SW 1271 (cell line): Measurements from ENCODE around the gene TMEM45A.
A peak's percentile ranks its signal among the peaks of the same experiment; 100 is the strongest.
"Not testable (repeated sequence)": the region's sequence is repeated elsewhere in the genome, so short reads cannot be mapped to it uniquely, and the experiment has no call there.

Experiments
- DNase-seq, 2 experiments: peaks; one replicate each; lab custom pipeline; 2025; lab: John Stamatoyannopoulos, UW

Gene TMEM45A

GRCh38 chr3:100492059-100493006, at the start of gene TMEM45A:
Gene TMEM45A, plus strand, starts transcription at chr3:100492619. Its CDS starts 62,593 bp downstream, at chr3:100555212.
- peak; percentile 78 to 94 for DNase-seq

- DNase-seq, result no peak
These were observed 48.7 kb upstream of the TMEM45A start for GRCh38 chr3:100443690-100444089.

GRCh38 chr3:100447067-100447466, 45.4 kb upstream of the TMEM45A start:
- DNase-seq, result not testable (repeated sequence)

GRCh38 chr3:100448079-100448478, 44.3 kb upstream of the TMEM45A start:
- no peak for DNase-seq

GRCh38 chr3:100449214-100449613, 43.2 kb upstream of the TMEM45A start:
- DNase-seq, result no peak

GRCh38 chr3:100454677-100455076, 37.7 kb upstream of the TMEM45A start:
- DNase-seq, result no peak

- DNase-seq, result no peak
These were observed 36.4 kb upstream of the TMEM45A start for GRCh38 chr3:100455841-100456550.

GRCh38 chr3:100456745-100457144, 35.7 kb upstream of the TMEM45A start:
- DNase-seq, result no peak

GRCh38 chr3:100457811-100458210, 34.6 kb upstream of the TMEM45A start:
- DNase-seq, result no peak

- no peak for DNase-seq
These were observed 33.6 kb upstream of the TMEM45A start for GRCh38 chr3:100458814-100459213.

- DNase-seq, result peak; percentile 18 to 71
These were observed 29.4 kb upstream of the TMEM45A start for GRCh38 chr3:100463002-100463401.

GRCh38 chr3:100463646-100464155, 28.7 kb upstream of the TMEM45A start:
- DNase-seq, result no peak

- no peak for DNase-seq
These were observed 26.3 kb upstream of the TMEM45A start for GRCh38 chr3:100465892-100466777.

GRCh38 chr3:100467133-100467532, 25.3 kb upstream of the TMEM45A start:
- no peak for DNase-seq

- no peak for DNase-seq
These were observed 23.7 kb upstream of the TMEM45A start for GRCh38 chr3:100468676-100469075.

GRCh38 chr3:100470951-100471350, 21.5 kb upstream of the TMEM45A start:
- DNase-seq, result no peak

GRCh38 chr3:100471444-100471843, 21.0 kb upstream of the TMEM45A start:
- DNase-seq, result no peak

GRCh38 chr3:100477851-100478360, 14.5 kb upstream of the TMEM45A start:
- not testable (repeated sequence) for DNase-seq

GRCh38 chr3:100478521-100478920, 13.9 kb upstream of the TMEM45A start:
- DNase-seq, result not testable (repeated sequence)

GRCh38 chr3:100480081-100480480, 12.3 kb upstream of the TMEM45A start:
- no peak for DNase-seq

GRCh38 chr3:100482176-100482575, 10.2 kb upstream of the TMEM45A start:
- DNase-seq, result no peak
